Endothelial cell of umbilical vein (primary cell): Measurements from ENCODE around the gene GATD1. TPM values are rescaled to one million over a fixed set of nuclear protein-coding genes. Genes with fewer than 3 reads are reported as not detected.

Experiments
- BruUV-seq: library from RNA; stranded (reverse); fragments of 400-500 nt; replicated peaks from 2 replicates; lab custom pipeline; 2021; lab: Mats Ljungman, UMichigan
- CTCF ChIA-PET: fragments of 300-600, 350-600 bp; sonication (Branson Sonifier 250); formaldehyde crosslinking; loops from one replicate; lab custom pipeline; 2021; ENCODE audit warnings: antibody characterized with exemption, inconsistent platforms; lab: Charles Lee
- POLR2A ChIA-PET: fragments of 300-600, 350-600 bp; sonication (Branson Sonifier 250); formaldehyde crosslinking; loops from one replicate; lab custom pipeline; 2021; ENCODE audit warnings: antibody characterized with exemption, inconsistent platforms; lab: Charles Lee
- DNase-seq: peaks from one replicate; pipeline ENCODE4 v3.0.0-alpha.2; 2011; ENCODE audit warnings: low read depth, low spot score
- FAIRE-seq: peaks from 2 replicates; lab custom pipeline; 2011; peaks lifted over from hg19 to GRCh38; lab: Jason Lieb, UNC
- H2AFZ ChIP-seq: 2 replicates; pipeline ENCODE4 v1.6.0; 2012; ENCODE audit warnings: low read depth, low read length, control low read depth, inconsistent platforms
- H3K27ac ChIP-seq: 2 replicates; pipeline ENCODE4 v1.5.1; 2011; ENCODE audit warnings: low read depth, mild to moderate bottlenecking, control low read depth, low read length, moderate library complexity; ENCODE audit not compliant: insufficient read depth
- H3K27me3 ChIP-seq, 2 experiments: 2 replicates each; pipeline versions ENCODE4 v1.6.0 to v1.6.1; 2011; ENCODE audit warnings: low read length in 2 of 2, mixed read lengths in 1 of 2; ENCODE audit not compliant: control insufficient read depth in 2 of 2, insufficient read depth in 2 of 2
- H3K36me3 ChIP-seq, 2 experiments: 2 replicates in 1 of 2; 3 replicates in 1 of 2; pipeline ENCODE4 v1.5.1; 2011; ENCODE audit warnings: low read length in 2 of 2, mild to moderate bottlenecking in 1 of 2, moderate library complexity in 1 of 2; ENCODE audit not compliant: control insufficient read depth in 2 of 2, insufficient read depth in 2 of 2; ENCODE audit errors: extremely low read depth in 1 of 2
- H3K4me1 ChIP-seq: 3 replicates; pipeline ENCODE4 v1.5.1; 2011; ENCODE audit warnings: mild to moderate bottlenecking, low read length; ENCODE audit not compliant: control insufficient read depth, insufficient read depth; ENCODE audit errors: extremely low read depth
- H3K4me2 ChIP-seq: 2 replicates; pipeline ENCODE4 v1.6.1; 2011; ENCODE audit warnings: low read length, control low read depth, mixed read lengths; ENCODE audit not compliant: insufficient read depth
- H3K4me3 ChIP-seq, 3 experiments: fragments of 200-600 bp in 1 of 3; sonication (generic), shearing (Covaris generic) in 1 of 3; replicated peaks in 1 of 3; 2 replicates each; pipeline ENCODE4 v1.5.1; 2011 to 2016; ENCODE audit warnings: control low read depth in 3 of 3, low read length in 3 of 3, mild to moderate bottlenecking in 2 of 3, inconsistent platforms in 1 of 3, low read depth in 1 of 3, moderate library complexity in 1 of 3; ENCODE audit not compliant: insufficient read depth in 1 of 3
- H3K79me2 ChIP-seq: 2 replicates; pipeline ENCODE4 v1.6.0; 2012; ENCODE audit warnings: low read length, inconsistent platforms; ENCODE audit not compliant: control insufficient read depth, insufficient read depth
- H3K9ac ChIP-seq: replicated peaks from 2 replicates; pipeline ENCODE3; 2011; ENCODE audit warnings: low read length, control low read depth; ENCODE audit not compliant: insufficient read depth; ENCODE audit errors: extremely low read depth
- H3K9me1 ChIP-seq: replicated peaks from 3 replicates; pipeline ENCODE4 v1.6.0; 2011; ENCODE audit warnings: mild to moderate bottlenecking, low read length; ENCODE audit not compliant: control insufficient read depth, insufficient read depth; ENCODE audit errors: extremely low read depth
- H3K9me3 ChIP-seq: replicated peaks from 2 replicates; pipeline ENCODE4 v1.5.1; 2012; ENCODE audit warnings: low read length, inconsistent platforms; ENCODE audit not compliant: control insufficient read depth, insufficient read depth
- H4K20me1 ChIP-seq: replicated peaks from 2 replicates; pipeline ENCODE3; 2011; ENCODE audit warnings: mild to moderate bottlenecking, low read length; ENCODE audit not compliant: control insufficient read depth, insufficient read depth; ENCODE audit errors: extremely low read depth
- MAX ChIP-seq: IDR thresholded peaks from 2 replicates; pipeline ENCODE4 v1.6.1; 2011; ENCODE audit not compliant: insufficient read depth, insufficient read length
- POLR2A ChIP-seq: IDR thresholded peaks from 2 replicates; pipeline ENCODE4 v1.6.1; 2012; ENCODE audit warnings: low read depth, mild to moderate bottlenecking, control low read depth, low read length
- dilution Hi-C: fragments of 300-500 bp; cut with MboI; formaldehyde crosslinking; loops from one replicate; pipeline ENCODE4 v1.15.0; 2019; ENCODE audit warnings: low sequenced_read_pairs; ENCODE audit not compliant: extremely low pct_ligation_motif_present
- intact Hi-C: fragments of 100-400 bp; cut with micrococcal nuclease; formaldehyde crosslinking; loops from one replicate; pipeline ENCODE4 v1.10.0; 2022
- polyA plus RNA-seq, 4 experiments: library from polyadenylated mRNA; depleted of rRNA in 3 of 4; stranded (reverse) in 3 of 4; unstranded in 1 of 4; fragments of >200 nt; gene quantifications; 2 replicates each; pipeline versions ENCODE4 v1.2.1 to v1.2.3, GENCODE V29; 2011 to 2012; ENCODE audit warnings: missing spikeins in 1 of 4
- total RNA-seq: library from RNA; stranded (reverse); gene quantifications from 2 replicates; pipeline ENCODE4 v1.2.3, GENCODE V29; 2021
- TF ChIP-seq, protein P1 (sequence below), 2 donors: IDR thresholded peaks; 1 replicate in 1 of 2; 2 replicates in 1 of 2; pipeline ENCODE4 v1.5.1; 2011; ENCODE audit warnings: low read length in 2 of 2, mild to moderate bottlenecking in 2 of 2, moderate library complexity in 2 of 2, control low read depth in 1 of 2, inconsistent platforms in 1 of 2, low read depth in 1 of 2; ENCODE audit not compliant: insufficient read depth in 1 of 2; ENCODE audit errors: extremely low read depth in 1 of 2

GATD1 gene
- total and polyA plus RNA-seq, 2 donors (not counting 3 experiments of a cell fraction or from before 2014, with no cell fraction given), result 70.6 to 83.1 TPM

DNA sequence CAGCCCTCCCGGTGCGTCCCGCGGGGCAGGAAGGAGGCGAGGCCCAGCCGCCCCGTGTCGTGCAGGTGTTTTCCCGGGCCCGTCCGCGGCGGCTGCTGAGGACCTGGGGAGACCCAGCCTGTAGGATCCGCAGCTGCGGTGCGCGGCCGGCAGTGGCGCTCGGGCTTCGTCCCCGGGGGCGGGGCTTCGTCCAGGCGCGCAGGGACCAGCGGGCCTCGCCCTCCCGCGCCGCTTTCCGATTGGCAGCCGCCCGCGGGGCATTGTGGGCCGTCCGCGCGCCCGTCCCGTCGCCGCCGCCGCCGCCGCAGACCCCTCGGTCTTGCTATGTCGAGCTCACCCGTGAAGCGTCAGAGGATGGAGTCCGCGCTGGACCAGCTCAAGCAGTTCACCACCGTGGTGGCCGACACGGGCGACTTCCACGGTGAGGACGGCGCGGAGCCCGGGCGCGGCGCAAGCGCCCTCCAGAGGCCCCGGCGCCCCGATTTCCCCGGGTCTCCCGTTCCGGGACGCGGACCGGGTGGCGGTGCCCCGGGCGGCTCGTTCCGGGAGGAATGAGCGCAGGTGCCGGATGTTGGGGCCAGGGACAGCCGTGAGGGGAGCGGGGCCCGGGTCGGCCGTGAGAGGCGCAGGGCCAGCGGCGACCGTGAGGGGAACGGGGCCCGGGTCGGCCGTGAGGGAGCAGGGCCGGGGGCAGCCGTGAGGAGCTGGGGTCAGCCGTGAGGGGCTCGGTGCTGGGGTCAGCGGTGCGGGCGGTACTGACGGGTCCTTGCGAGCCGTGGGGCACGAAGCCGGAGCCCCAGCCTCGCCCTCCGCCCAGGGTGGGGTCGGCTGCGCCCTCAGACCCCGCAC is 29.9 kb downstream of the GATD1 start, which contains the start of gene TALDO1:
Gene TALDO1, plus strand, starts transcription at position 307 of the 849 bp plus-strand sequence. Its CDS starts 18 bp downstream, at position 325.
- Histone ChIP-seq H3K9me3 (no peaks in the 10 kb centered on the region), H4K20me1 (no peaks in the 10 kb centered on the region), H3K36me3 (no peaks in the 10 kb centered on the region), H3K4me2 (peak within 1 kb of the TSS; percentile 90), H3K4me1 (peaks cover 17% of the 10 kb centered on the region), H3K27me3 (no peaks in the 10 kb centered on the region), H3K9ac (peak within 1 kb of the TSS; percentile 86), H3K9me1 (no peaks in the 10 kb centered on the region), H2AFZ (peak within 1 kb of the TSS; percentile 88), H3K27ac (peak within 1 kb of the TSS; percentile 48), H3K79me2 (peaks cover 49% of the 10 kb centered on the region), H3K4me3 (peak within 1 kb of the TSS; percentile 41 to 79 (median 71))
- intact Hi-C loops (loop anchor here (2.0 kb wide), 1 partner anchor 29 kb away; the partner anchor contains the start of gene GATD1), dilution Hi-C loops (no loop called here)
- TF ChIP-seq, protein P1, sequence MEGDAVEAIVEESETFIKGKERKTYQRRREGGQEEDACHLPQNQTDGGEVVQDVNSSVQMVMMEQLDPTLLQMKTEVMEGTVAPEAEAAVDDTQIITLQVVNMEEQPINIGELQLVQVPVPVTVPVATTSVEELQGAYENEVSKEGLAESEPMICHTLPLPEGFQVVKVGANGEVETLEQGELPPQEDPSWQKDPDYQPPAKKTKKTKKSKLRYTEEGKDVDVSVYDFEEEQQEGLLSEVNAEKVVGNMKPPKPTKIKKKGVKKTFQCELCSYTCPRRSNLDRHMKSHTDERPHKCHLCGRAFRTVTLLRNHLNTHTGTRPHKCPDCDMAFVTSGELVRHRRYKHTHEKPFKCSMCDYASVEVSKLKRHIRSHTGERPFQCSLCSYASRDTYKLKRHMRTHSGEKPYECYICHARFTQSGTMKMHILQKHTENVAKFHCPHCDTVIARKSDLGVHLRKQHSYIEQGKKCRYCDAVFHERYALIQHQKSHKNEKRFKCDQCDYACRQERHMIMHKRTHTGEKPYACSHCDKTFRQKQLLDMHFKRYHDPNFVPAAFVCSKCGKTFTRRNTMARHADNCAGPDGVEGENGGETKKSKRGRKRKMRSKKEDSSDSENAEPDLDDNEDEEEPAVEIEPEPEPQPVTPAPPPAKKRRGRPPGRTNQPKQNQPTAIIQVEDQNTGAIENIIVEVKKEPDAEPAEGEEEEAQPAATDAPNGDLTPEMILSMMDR (IDR thresholded peaks at IDR 0.05; ENCODE audit: extremely low read depth in 1 of 2, insufficient read depth in 1 of 2, low read depth in 1 of 2, low read length in 2 of 2), result peak in 1 of 2 donors; percentile 7
- TF ChIP-seq POLR2A, result peak; percentile 72
- TF ChIP-seq MAX, result no peak
- FAIRE-seq, result peak; percentile 88
- ChIA-PET CTCF (interaction anchor here (0.9 to 5.6 kb wide), 8 partner anchors 10 to 51 kb away, joined by 3 to 26 read pairs (median 4); partner anchors contain the start of gene TMEM80), POLR2A (interaction anchor here (0.6 to 1.4 kb wide), 2 partner anchors 172 to 241 kb away, joined by 3 read pairs; no protein-coding TSS in a partner anchor)
- DNase-seq, result peak; percentile 88
- no TSS peak for BruUV-seq
